ENCODE results near the gene PPARG.

- TF ChIP-seq POLR2AphosphoS5 (IDR thresholded peaks at IDR 0.05; ENCODE audit: insufficient read depth, low read depth, low read length) (no peak), JUN (IDR thresholded peaks at IDR 0.05; ENCODE audit: borderline replicate concordance, insufficient read depth, insufficient read length, low read depth) (no peak), POLR2A (IDR thresholded peaks at IDR 0.05; ENCODE audit: low read depth, low read length) (no peak), CTCF (IDR thresholded peaks at IDR 0.05; ENCODE audit: extremely low read depth in 1 of 2, insufficient read depth in 1 of 2, low read depth in 1 of 2, low read length in 2 of 2) (no peak), MAX (IDR thresholded peaks at IDR 0.05; ENCODE audit: insufficient read depth, insufficient read length) (no peak), EZH2 (IDR thresholded peaks at IDR 0.05; ENCODE audit: borderline replicate concordance, low read depth, low read length, severe bottlenecking) (no peak), FOS (IDR thresholded peaks at IDR 0.05; ENCODE audit: borderline replicate concordance, insufficient read depth, low read length) (no peak)
Observed at GRCh38 chr3:12416731-12417130, 127.9 kb downstream of the PPARG start.

Measured in endothelial cell of umbilical vein (primary cell).